ENCODE results near the gene RIBC1.

- TF ChIP-seq PATZ1 (CRISPR knock-in tag; IDR thresholded peaks at IDR 0.05; ENCODE audit: borderline replicate concordance) (no peak), CTCF (IDR thresholded peaks at IDR 0.05 in 2 of 3, conservative IDR thresholded peaks at IDR 0.05 in 1 of 3; ENCODE audit: insufficient read depth in 2 of 3, low read depth in 1 of 3, low read length in 3 of 3) (no peak), RUNX1 (IDR thresholded peaks at IDR 0.05; ENCODE audit: low read depth) (no peak), FOXP4 (CRISPR knock-in tag; IDR thresholded peaks at IDR 0.05; ENCODE audit: borderline replicate concordance) (no peak), PREB (CRISPR knock-in tag; IDR thresholded peaks at IDR 0.05) (no peak), JUND (IDR thresholded peaks at IDR 0.05; ENCODE audit: borderline replicate concordance, low read depth, low read length) (no peak), JUND (tag; IDR thresholded peaks at IDR 0.05; ENCODE audit: borderline replicate concordance, low read depth, low read length) (no peak), NR3C1 (CRISPR knock-in tag; IDR thresholded peaks at IDR 0.05) (no peak), ZFP91 (CRISPR knock-in tag; IDR thresholded peaks at IDR 0.05) (no peak), MAFG (tag; conservative IDR thresholded peaks at IDR 0.05) (no peak), STAT6 (CRISPR knock-in tag; IDR thresholded peaks at IDR 0.05) (no peak), BCL6 (CRISPR knock-in tag; IDR thresholded peaks at IDR 0.05) (no peak), CBX5 (IDR thresholded peaks at IDR 0.05; ENCODE audit: borderline replicate concordance, low read depth) (no peak), ZNF274 (IDR thresholded peaks at IDR 0.05; ENCODE audit: borderline replicate concordance, low read depth, low read length) (no peak), THAP12 (CRISPR knock-in tag; IDR thresholded peaks at IDR 0.05) (no peak)
These were observed 11.3 kb downstream of the RIBC1 start, which contains the start of gene HSD17B10 for GRCh38 chrX:53433651-53434639.
